ENCODE measurements around the gene SH2D3C.

GRCh38 chr9:127796852-127797370 is 18.4 kb upstream of the SH2D3C start:
- no peak for TF ChIP-seq POLR2A (IDR thresholded peaks at IDR 0.05)
- TF ChIP-seq, protein P1, sequence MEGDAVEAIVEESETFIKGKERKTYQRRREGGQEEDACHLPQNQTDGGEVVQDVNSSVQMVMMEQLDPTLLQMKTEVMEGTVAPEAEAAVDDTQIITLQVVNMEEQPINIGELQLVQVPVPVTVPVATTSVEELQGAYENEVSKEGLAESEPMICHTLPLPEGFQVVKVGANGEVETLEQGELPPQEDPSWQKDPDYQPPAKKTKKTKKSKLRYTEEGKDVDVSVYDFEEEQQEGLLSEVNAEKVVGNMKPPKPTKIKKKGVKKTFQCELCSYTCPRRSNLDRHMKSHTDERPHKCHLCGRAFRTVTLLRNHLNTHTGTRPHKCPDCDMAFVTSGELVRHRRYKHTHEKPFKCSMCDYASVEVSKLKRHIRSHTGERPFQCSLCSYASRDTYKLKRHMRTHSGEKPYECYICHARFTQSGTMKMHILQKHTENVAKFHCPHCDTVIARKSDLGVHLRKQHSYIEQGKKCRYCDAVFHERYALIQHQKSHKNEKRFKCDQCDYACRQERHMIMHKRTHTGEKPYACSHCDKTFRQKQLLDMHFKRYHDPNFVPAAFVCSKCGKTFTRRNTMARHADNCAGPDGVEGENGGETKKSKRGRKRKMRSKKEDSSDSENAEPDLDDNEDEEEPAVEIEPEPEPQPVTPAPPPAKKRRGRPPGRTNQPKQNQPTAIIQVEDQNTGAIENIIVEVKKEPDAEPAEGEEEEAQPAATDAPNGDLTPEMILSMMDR (IDR thresholded peaks at IDR 0.05 in 4 of 5, conservative IDR thresholded peaks at IDR 0.05 in 1 of 5) = no peak

Data from gastrocnemius medialis (tissue), 4 donors.